Gastrocnemius medialis (tissue), 4 donors: ENCODE measurements around the gene RPA4. TPM values are rescaled to one million over a fixed set of nuclear protein-coding genes. Genes with fewer than 3 reads are reported as not detected.
"Not testable (repeated sequence)": the region's sequence is repeated elsewhere in the genome, so short reads cannot be mapped to it uniquely, and the experiment has no call there.

ENCODE experiments used
- ATAC-seq, 2 donors: fragments of 150-250 bp; one replicate each; pipeline ENCODE4 v1.9.1; 2016
- DNase-seq, 2 donors: peaks; one replicate each; pipeline ENCODE4 v3.0.0-alpha.2; 2019
- H3K27ac ChIP-seq, 4 donors: fragments of 200-600 bp; sonication (generic); 1 replicate in 1 of 4; 2 replicates in 3 of 4; pipeline ENCODE4 v1.5.1; 2016 to 2018; ENCODE audit warnings: mild to moderate bottlenecking in 2 of 4, moderate library complexity in 1 of 4
- H3K27me3 ChIP-seq, 3 donors: fragments of 200-600 bp; sonication (generic) in 2 of 3; 1 replicate in 1 of 3; 2 replicates in 2 of 3; pipeline versions ENCODE4 v1.5.1 to v1.6.0; 2016 to 2019; ENCODE audit warnings: mild to moderate bottlenecking in 1 of 3, moderate library complexity in 1 of 3
- H3K36me3 ChIP-seq, 2 donors: fragments of 200-600 bp; sonication (generic) in 1 of 2; one replicate each; pipeline ENCODE4 v1.5.1; 2017 to 2018
- H3K4me1 ChIP-seq, 2 donors: fragments of 200-600 bp; sonication (generic) in 1 of 2; one replicate each; pipeline ENCODE4 v1.5.1; 2016 to 2017; ENCODE audit warnings: mild to moderate bottlenecking in 2 of 2
- H3K4me3 ChIP-seq, 4 donors: fragments of 200-600 bp; sonication (generic) in 3 of 4; 1 replicate in 1 of 4; 2 replicates in 3 of 4; pipeline ENCODE4 v1.5.1; 2016 to 2019; ENCODE audit warnings: mild to moderate bottlenecking in 2 of 4
- H3K9me3 ChIP-seq, 3 donors: fragments of 200-600 bp; sonication (generic) in 2 of 3; 1 replicate in 1 of 3; 2 replicates in 2 of 3; pipeline ENCODE4 v1.5.1; 2016 to 2019
- CTCF ChIP-seq, 5 experiments: fragments of 450-650 bp in 3 of 5; fragments of 200-600 bp in 2 of 5; sonication (generic) in 2 of 5; IDR thresholded peaks in 4 of 5; conservative IDR thresholded peaks in 1 of 5; 1 replicate in 4 of 5; 2 replicates in 1 of 5; pipeline ENCODE4 v1.5.1; 2016 to 2019; ENCODE audit warnings: antibody characterized with exemption in 5 of 5, mild to moderate bottlenecking in 3 of 5, moderate library complexity in 3 of 5
- POLR2A ChIP-seq, 2 donors: fragments of 450-650 bp; IDR thresholded peaks; one replicate each; pipeline ENCODE4 v1.6.1; 2017; ENCODE audit warnings: antibody characterized with exemption in 2 of 2, mild to moderate bottlenecking in 2 of 2, moderate library complexity in 2 of 2
- in situ Hi-C, 4 donors: fragments of 200-750 bp; cut with MboI; loops; one replicate each; pipeline versions ENCODE4 v1.15.0 to v1.8.0; 2017; ENCODE audit warnings: low sequenced_read_pairs in 4 of 4
- intact Hi-C: fragments of 100-400 bp; cut with DNase I; formaldehyde crosslinking; loops from one replicate; pipeline ENCODE4 v1.15.1; 2023; ENCODE audit warnings: low total_unique reads
- total RNA-seq, 4 donors: library from RNA; depleted of rRNA; stranded (reverse); fragments of >200 nt; gene quantifications; one replicate each; pipeline versions ENCODE4 v1.1.0 to v1.2.3, GENCODE V29; 2016

Gene RPA4
- total RNA-seq, 4 donors from 2014 or later: 0.51 to 3.1 TPM; not detected in 2

GRCh38 chrX:96838537-96838936, 45.2 kb upstream of the RPA4 start:
- no peaks in the 10 kb centered on the region for H3K9me3 ChIP-seq
- no peaks in the 10 kb centered on the region for H3K27me3 ChIP-seq
- no peaks in the 10 kb centered on the region for H3K36me3 ChIP-seq
- ATAC-seq (no peak), DNase-seq (no peak)
- TF ChIP-seq CTCF (IDR thresholded peaks at IDR 0.05 in 4 of 5, conservative IDR thresholded peaks at IDR 0.05 in 1 of 5) (no peak), POLR2A (IDR thresholded peaks at IDR 0.05) (no peak)
- H3K27ac ChIP-seq: peak overlapping the region in 1 of 4 donors; percentile 49
- in situ Hi-C loops: no loop called here
- H3K4me1 ChIP-seq: peaks cover 0 to 12% of the 10 kb centered on the region in 2 donors
- intact Hi-C loops: no loop called here
- H3K4me3 ChIP-seq: no peak overlapping the region

DNA sequence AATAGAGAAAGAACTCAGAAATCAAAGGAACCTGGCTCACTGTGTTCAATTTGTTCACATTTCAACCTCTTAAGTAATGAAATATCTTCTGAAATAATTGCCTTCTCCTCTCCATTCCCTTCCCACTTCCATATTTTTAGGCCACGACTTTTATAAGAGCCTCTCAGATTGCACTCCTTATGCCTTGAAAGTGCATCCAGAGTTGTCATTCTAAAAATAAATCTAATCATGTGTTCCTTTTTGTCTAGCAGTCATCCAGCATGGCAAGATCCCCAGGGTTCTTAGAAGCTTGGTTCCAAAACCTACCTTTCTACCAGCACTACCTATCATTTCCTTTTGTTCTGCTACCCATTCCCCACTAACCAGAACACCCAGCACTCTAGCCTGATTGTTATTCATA, 42.4 kb upstream of the RPA4 start:
- H3K27ac ChIP-seq: peak overlapping the region; percentile 39 to 79 (median 66)
- H3K27me3 ChIP-seq: no peaks in the 10 kb centered on the region
- no peaks in the 10 kb centered on the region for H3K36me3 ChIP-seq
- ATAC-seq (peak; percentile 89 to 99), DNase-seq (peak in 1 of 2 donors; percentile 19)
- in situ Hi-C loops: no loop called here
- H3K4me1 ChIP-seq: peaks cover 0 to 12% of the 10 kb centered on the region in 2 donors
- no peak overlapping the region for H3K4me3 ChIP-seq
- no peak for TF ChIP-seq POLR2A (IDR thresholded peaks at IDR 0.05)
- TF ChIP-seq CTCF (IDR thresholded peaks at IDR 0.05 in 4 of 5, conservative IDR thresholded peaks at IDR 0.05 in 1 of 5): no peak
- no peaks in the 10 kb centered on the region for H3K9me3 ChIP-seq
- intact Hi-C loops: no loop called here

- ATAC-seq, DNase-seq, H3K27me3 ChIP-seq, in situ Hi-C loops, H3K36me3 ChIP-seq, intact Hi-C loops, H3K4me3 ChIP-seq, H3K9me3 ChIP-seq: not testable (repeated sequence)
- Histone ChIP-seq H3K27ac (peak overlapping the region in 3 of 4 donors; percentile 63 to 79 (median 70)), H3K4me1 (peaks cover 0 to 12% of the 10 kb centered on the region in 2 donors)
Measured at GRCh38 chrX:96841866-96842265, 41.8 kb upstream of the RPA4 start.

- in situ Hi-C loops (no loop called here), intact Hi-C loops (no loop called here)
- no peaks in the 10 kb centered on the region for H3K9me3 ChIP-seq
- ATAC-seq (no peak), DNase-seq (no peak)
- no peak overlapping the region for H3K4me3 ChIP-seq
- peaks cover 0 to 12% of the 10 kb centered on the region in 2 donors for H3K4me1 ChIP-seq
- no peaks in the 10 kb centered on the region for H3K27me3 ChIP-seq
- no peak overlapping the region for H3K27ac ChIP-seq
- H3K36me3 ChIP-seq: no peaks in the 10 kb centered on the region
- TF ChIP-seq POLR2A (IDR thresholded peaks at IDR 0.05) (no peak), CTCF (IDR thresholded peaks at IDR 0.05 in 4 of 5, conservative IDR thresholded peaks at IDR 0.05 in 1 of 5) (no peak)
Measured at GRCh38 chrX:96843566-96843965, 40.1 kb upstream of the RPA4 start.

GRCh38 chrX:96846841-96847240, 36.9 kb upstream of the RPA4 start:
- Histone ChIP-seq H3K9me3 (no peaks in the 10 kb centered on the region), H3K36me3 (no peaks in the 10 kb centered on the region), H3K27ac (no peak overlapping the region), H3K4me1 (peaks cover 0 to under 1% of the 10 kb centered on the region in 2 donors), H3K4me3 (no peak overlapping the region), H3K27me3 (no peaks in the 10 kb centered on the region)
- no peak for ATAC-seq
- no peak for TF ChIP-seq POLR2A (IDR thresholded peaks at IDR 0.05)
- TF ChIP-seq CTCF (IDR thresholded peaks at IDR 0.05 in 4 of 5, conservative IDR thresholded peaks at IDR 0.05 in 1 of 5): no peak
- in situ Hi-C loops (no loop called here), intact Hi-C loops (no loop called here)
- no peak for DNase-seq

GRCh38 chrX:96859422-96859821, 24.3 kb upstream of the RPA4 start:
- H3K4me3 ChIP-seq, ATAC-seq, H3K36me3 ChIP-seq, in situ Hi-C loops, DNase-seq, H3K27me3 ChIP-seq, intact Hi-C loops, H3K27ac ChIP-seq, H3K4me1 ChIP-seq, H3K9me3 ChIP-seq: not testable (repeated sequence)
